Hepatic stellate cell (primary cell): ENCODE data around the gene IFI44L.
A peak's percentile ranks its signal among the peaks of the same experiment; 100 is the strongest.

ENCODE experiments used
- DNase-seq: peaks from one replicate; pipeline ENCODE4 v3.0.0; 2011; ENCODE audit warnings: low spot score

Gene IFI44L

DNA sequence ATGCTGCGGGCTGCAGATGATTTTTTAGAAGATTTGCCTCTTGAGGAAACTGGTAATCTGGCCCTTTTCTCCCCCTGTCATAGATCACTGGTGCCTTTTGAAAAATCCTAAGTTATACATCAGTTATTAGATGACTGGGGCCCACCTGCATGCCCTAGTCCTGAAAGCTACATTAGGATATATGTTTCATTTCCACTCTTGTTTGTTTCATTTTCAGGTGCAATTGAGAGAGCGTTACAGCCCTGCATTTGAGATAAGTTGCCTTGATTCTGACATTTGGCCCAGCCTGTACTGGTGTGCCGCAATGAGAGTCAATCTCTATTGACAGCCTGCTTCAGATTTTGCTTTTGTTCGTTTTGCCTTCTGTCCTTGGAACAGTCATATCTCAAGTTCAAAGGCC, 21.3 kb downstream of the IFI44L start:
- DNase-seq, result no peak

DNA sequence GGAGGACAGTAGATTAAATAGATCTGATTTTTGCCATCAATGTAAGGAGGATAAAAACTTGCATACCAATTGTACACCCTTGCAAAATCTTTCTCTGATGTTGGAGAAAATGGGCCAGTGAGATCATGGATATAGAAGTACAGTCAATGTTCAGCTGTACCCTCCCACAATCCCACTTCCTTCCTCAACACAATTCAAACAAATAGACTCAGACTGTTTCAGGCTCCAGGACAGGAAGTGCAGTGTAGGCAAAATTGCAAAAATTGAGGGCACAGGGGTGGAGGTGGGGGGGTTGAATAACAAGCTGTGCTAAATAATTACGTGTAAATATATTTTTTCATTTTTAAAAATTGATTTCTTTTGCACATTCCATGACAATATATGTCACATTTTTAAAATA, 25.5 kb downstream of the IFI44L start:
- DNase-seq, result no peak

DNA sequence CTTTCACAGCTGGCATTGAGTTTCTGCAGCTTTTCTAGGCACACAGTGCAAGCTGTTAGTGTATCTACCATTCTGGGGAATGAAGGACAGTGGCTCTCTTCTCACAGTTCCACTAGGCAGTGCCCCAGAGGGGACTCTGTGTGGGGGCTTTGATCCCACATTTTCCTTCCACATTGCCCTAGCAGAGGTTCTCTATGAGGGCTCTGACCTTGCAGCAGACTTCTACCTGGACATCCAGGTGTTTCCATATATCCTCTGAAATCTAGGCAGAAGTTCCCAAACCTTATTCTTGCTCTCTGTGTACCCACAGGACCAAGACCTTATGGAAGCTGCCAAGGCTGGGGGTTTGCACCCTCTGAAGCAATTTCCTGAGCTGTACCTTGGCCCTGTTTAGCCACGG, 27.0 kb downstream of the IFI44L start:
- DNase-seq, result no peak

DNA sequence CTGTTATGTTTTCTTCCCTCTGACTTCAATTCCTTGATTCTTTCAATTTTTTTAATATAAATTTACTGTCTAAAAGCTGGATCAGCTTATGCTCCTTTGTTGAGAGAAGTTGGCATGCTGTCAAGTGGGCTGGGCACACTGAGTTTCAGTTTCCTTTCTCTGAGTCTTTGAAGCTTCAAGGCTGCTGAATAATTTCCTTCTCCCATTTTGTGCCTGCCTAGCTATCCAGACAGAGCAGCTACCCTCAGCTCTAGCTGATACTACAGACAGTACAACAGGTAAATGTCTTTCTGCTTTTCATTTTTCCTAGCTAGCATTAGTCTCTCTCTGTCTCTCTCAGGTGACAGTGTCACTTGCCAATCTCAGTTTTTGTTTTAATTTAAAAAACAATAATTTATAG, 29.4 kb downstream of the IFI44L start, which contains the start of gene IFI44:
IFI44 (plus strand) TSS at position 204 of the 400 bp plus-strand sequence. CDS start 365 bp downstream, outside the sequence.
- DNase-seq, result peak; percentile 38

DNA sequence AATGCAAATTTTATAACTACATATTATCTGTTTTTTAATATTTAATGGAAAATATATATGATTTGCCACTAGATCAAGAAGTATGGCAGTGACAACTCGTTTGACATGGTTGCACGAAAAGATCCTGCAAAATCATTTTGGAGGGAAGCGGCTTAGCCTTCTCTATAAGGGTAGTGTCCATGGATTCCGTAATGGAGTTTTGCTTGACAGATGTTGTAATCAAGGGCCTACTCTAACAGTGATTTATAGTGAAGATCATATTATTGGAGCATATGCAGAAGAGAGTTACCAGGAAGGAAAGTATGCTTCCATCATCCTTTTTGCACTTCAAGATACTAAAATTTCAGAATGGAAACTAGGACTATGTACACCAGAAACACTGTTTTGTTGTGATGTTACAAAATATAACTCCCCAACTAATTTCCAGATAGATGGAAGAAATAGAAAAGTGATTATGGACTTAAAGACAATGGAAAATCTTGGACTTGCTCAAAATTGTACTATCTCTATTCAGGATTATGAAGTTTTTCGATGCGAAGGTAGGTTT, 29.9 kb downstream of the IFI44L start:
- DNase-seq, result peak; percentile 2

DNA sequence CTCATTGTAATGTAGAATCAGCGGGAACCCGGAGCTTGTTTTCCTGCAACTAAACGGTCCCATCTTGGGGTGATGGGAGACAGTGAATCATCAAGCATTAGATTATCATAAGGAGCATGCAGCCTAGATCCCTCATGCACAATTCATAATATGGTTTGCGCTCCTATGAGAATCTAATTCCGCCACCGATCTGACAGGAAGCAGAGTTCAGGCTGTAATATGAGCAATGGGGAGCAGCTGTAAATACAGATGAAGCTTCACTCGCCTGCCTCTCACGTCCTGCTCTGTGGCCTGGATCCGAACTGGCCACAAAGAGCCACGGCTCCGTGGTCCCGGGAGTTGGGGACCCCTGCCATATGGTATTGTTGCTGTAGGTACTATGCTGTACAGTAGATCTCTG, 31.0 kb downstream of the IFI44L start:
- DNase-seq, result no peak

DNA sequence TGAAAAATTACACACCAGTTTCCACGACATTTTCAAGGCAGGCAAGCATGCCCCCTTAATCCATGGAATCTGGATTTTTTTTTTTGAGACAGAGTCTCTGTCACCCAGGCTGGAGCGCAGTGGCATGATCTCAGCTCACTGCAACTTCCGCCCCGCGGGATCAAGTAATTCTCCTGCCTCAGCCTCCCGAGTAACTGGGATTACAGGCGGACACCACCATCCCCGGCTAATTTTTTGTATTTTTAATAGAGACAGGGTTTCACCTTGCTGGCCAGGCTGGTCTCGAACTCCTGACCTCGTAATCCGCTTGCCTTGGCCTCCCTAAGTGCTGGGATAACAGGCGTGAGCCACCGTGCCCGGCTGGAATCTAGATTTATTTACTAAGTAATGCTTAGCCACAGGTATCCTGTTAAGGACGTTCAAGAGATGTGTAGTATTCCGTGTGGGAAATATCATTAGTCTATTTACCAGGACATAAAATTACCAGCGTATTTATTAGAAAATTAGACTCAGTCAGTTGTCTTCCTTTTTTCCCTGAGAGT, 31.8 kb downstream of the IFI44L start:
- DNase-seq, result no peak

DNA sequence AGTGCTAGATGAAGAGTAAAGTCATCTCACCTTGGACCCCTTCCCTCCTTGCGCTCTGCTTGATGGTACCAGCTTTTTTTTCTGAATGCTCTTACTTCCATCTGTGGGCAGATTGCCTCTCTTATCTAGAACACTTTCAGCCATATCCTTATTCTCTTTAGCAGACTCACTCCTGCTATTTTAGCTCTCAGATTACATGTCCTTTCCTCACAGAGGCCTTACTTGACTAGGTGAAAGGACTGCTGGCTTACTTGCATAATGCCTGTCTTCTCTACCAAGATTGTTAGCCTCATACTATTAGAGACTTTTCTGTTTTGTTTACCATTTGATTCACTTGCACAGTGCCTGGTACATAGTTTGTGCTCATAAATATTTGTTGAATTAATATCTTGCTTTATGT, 38.7 kb downstream of the IFI44L start:
- no peak for DNase-seq

DNA sequence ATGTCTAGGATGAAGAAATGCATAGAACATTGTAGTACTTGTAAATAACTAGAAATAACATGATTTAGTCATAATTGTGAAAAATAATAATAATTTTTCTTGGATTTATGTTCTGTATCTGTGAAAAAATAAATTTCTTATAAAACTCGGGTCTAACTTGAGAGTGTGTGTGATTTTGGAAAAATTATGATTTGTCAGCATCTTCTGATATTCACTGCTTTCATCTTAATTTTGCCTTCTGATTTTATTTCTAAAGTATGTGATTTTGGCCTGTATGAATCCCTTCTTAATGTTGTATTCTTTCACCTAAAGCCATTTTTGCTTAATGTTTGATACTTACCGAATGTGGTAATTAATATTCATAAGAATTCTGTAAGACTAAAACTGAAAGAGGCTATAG, 43.7 kb downstream of the IFI44L start:
- no peak for DNase-seq

DNA sequence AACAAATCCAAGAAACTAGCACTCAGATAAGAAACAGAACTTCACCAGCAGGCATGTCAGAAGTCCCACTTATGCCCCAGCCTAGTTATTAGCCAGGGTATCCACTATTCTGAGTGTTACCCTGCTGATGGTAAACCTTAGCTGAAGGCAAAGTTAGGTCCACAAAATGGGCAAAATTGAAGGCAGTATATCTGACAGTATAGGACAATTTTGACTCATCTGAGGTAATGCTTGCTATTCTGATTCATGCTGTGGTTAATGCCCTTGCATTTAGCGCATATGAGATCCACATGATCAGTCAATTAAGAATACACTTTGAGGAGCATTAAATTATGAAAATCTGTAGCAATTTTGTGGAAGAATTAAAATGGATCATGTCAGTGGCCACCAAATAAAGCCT, 44.5 kb downstream of the IFI44L start:
- DNase-seq, result no peak

DNA sequence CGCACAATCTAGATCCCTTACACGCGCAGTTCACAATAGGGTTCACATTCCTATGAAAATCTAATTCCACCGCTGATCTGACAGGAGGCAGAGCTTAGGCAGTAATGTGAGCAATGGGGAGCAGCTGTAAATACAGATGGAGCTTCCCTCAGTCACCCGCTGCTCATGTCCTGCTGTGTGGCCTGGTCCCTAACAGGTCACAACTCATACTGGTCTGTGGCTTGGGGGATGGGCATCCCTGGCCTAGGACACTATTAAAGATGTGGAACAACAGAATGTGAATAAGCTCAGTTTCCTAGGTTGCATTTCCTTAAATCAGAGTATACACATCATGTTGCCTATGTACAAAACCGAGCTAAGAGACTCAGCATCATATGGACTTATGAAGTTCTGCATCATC, 45.6 kb downstream of the IFI44L start:
- DNase-seq, result no peak

DNA sequence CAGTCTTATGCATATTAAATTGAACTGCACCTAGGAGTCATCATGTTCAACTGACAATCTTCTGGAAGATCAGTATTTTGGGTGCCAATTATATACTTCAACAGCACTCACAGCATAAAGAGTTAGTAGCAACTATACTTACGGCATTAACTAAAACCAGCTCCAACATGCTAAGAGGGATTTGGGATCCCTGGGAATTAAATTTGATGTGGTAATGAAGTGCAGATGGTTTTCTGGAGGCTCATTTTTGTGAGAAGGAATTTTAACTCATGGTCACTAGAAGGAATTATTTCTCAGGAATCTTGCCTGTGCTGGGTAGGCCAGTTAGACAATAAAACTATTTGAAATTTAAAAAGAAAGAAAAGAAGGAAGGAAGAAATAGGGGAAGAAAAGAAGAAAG, 47.7 kb downstream of the IFI44L start:
- no peak for DNase-seq

DNA sequence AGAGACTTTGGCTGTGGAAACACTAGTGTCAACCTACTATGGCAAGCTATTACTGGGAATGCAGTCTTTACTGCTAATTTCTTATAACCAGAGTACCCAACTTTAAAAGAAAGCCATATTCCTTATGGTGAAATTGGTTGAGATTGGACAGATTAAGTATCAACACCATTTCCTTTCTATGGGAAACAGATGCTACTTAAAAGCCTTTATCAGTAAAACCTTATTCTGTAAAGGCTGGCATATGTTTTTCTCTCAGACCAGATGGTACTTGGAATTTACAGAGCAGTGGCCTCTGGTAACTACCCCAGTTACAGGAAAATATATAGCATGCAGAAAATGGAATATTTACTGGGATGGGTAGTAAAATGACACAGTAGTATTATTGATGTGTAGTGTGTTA, 48.2 kb downstream of the IFI44L start:
- DNase-seq, result no peak

DNA sequence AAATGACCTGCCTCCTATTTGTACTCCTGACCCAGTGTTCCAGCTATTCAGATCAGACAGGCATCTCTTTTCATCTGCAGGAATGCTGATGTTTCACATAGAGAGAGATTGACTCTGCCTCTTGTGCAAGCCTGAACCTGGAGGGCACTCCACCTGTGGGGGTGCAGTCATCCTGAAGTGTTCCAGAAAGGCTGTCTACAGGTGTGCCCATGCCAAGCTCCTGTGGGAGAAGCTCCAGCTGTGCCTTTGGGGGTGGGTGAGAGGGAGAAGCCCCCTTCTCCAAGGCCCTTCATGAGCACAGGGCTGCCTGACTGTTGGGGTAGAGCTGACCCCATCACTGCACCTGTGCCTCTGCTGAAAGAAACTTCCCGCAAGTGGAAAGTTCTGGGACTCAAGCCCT, 52.2 kb downstream of the IFI44L start:
- no peak for DNase-seq

DNA sequence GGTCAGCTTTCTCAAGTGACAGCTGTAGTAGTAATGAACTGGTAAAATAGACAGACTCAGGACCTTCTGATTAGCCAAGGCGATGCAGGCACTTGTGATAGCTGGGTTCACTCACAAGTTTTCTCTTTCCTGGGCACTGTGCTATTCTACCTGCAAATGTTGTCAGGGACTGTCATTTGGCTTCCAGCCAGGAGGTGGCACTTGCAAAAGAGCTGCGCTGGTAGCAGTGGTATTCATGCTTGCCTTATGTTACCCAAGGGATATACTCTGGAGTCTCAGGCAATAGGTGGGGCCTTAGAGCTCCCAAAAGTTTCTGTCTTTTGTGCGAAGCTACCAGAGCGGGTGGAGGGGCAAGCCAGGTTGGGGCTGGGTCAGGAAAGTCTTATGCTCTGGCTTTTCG, 52.9 kb downstream of the IFI44L start:
- DNase-seq, result no peak

DNA sequence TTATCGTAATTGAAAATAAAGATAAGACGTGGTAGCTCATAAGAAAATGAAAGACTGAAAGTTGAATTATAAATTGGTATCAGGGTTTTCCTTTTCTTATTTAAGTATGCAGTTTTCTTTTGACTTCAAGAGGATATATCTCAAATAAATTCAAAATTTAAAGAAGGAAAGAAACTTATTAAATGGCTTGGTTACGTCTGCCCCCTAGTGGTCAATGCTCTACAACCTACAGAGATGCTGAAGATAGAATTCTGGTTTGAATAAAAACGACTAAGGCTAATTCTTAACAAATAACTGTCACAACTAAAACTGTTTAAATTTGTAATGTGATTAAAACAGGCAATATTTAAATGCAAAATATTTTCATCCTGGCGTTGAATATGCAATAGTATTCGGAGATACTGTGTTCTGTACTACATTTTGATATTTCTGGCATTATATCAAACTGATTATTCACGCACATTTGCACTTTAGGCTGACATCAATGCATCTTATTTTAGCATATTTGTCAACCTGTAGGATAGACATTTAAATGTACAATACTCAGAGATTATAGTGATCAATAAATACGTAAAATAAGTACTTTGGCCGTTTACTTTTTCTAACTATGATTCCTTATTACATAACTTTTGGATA, 56.2 kb downstream of the IFI44L start:
- peak; percentile 9 for DNase-seq

DNA sequence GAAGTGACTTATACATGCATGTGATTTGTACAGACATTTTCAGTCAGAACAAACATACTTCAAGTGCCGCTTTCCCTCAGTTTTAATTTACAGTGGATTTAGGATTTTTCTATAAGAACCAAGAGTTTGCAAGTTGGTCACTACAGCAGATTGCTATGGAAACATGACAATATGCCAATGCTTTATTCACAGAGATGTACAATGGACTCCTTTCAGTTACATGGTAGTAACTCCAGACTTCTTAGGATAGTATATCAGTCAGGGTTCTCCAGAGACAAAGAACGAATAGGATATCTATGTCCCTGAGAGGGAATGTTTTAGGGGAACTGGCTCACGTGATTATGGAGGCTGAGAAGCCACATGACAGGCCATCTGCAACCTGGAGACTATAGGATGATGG, 56.7 kb downstream of the IFI44L start:
- DNase-seq, result no peak

DNA sequence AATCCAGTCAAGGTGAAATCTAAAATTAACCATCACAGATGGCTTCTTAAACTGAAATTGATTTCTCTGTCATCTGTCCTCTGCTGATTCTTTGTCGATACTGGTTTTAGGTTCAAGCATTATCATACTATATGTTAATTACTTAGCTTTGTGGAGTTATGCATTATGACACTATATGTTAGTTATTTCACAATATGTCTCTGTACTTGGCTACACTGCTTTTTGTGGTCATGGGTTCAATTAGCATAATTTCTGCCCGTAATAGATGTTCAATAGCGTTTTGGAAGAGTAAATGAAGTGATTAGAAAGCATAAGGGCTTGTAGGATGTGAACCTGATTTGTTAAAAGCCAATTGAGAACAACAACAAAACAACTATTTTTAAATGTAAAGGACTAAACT, 57.5 kb downstream of the IFI44L start:
- no peak for DNase-seq

DNA sequence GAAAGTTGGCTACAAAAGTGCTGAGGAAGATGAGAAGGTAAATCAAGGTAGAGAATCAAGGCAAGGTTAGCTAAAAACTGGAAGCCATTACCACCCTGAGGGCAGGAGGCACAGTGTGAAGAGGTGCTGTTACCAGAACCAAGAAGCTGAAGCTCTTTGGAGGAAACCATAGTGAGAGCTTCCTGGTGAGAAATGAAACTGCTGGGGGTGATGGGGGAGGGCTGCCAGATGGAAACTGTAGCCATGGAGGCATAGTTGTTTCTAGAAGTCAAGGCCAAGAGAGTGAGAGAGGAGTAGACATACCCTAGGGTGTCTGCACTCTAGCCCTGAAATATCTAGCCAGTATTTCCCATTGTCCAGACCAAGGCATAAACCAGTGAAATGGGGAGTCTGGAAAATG, 58.1 kb downstream of the IFI44L start:
- no peak for DNase-seq

DNA sequence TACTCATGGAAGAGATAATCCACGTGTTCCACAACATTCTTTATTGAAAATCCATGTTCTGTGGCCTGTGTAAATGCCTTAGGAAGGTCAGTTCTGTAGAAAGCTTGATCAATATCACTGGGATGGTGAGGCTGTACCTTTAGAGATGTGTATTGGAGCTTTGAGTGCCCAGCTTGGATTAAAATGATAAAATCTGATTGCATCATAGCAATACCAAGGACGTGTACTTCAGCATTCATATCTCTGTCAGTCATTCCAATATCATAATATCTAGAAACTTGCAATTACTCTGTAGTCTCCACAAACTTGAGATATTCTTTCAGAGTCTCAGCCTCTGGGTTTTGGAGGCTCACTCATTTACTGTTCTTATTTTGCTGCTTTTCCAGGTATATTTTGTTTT, 61.0 kb downstream of the IFI44L start:
- no peak for DNase-seq

DNA sequence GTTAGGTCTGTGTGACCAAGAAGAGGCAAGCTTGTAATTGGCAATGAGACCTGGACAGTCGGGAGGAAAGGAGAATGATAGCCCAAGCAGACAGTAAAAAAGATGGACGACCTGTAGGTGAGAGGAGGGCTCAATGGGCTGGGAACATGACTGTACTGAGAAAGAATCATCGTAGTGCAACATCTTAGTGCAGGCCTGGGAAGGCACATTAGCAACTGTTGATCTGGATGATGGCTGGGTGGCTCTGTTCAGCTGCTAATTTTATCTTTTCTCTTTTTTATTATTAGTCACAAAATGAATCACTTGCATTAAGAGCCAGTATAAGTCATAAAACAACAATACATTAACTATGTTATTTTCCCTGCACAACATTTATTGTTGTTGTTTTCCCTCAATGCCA, 62.2 kb downstream of the IFI44L start:
- no peak for DNase-seq

DNA sequence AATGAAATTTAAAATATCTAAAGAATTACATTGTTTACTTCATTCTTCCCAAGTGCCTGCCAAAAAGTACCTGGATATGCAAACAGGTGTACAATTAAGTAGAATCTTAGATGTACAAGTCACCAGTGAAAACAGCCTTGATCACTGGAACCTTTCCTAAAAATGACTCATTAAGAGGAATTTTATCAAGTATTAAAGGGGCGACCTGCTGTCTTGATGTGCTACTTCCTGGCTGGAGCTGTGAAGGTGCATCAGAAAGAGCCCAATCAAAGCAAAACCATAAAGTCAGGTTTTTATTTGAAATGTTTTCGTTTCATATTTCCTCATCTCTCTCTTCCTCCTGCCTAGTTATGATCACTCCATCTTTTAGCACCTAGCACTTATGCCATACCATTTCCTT, 62.8 kb downstream of the IFI44L start:
- no peak for DNase-seq

DNA sequence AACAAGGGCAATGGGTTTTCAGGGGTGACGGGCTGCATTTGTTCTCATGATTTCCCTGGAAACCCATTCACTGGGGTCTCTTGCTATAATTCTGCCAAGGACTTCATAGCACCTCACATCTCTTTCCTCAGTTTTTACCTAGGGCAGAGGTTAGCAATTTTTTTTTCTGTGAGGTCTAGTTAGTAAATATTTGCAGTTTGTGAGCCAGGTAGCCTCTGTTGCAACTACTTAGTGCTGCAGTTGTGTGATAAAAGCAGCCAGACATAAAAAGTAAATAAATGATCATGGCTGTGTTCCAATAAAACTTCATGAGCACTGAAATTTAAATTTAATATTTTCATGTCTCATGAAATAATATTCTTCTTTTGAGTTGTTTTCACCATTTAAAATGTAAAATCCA, 67.1 kb downstream of the IFI44L start:
- no peak for DNase-seq

DNA sequence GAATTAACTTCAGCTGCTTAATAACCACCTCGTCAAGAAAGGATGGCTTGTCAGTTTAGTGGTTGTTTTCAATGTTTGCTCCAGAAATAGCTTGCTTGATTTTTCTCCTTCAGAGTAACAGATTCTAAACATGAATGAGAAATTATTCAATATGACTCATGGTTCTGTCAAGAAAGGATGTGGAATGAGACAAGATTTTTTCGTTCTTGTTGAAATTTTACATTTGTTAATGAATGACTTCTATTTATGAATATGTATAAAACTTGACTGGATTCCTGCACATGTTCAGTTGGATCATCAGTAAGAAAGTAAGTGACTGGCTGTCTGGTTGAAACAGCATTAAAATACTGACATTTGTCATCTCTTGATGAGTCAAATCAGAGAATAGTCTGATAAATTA, 67.7 kb downstream of the IFI44L start:
- no peak for DNase-seq
